Activated CD8-positive, alpha-beta T cell treated with anti-CD3 and anti-CD28 coated beads for 36 hours (primary cell): ENCODE measurements around the gene INTS13. TPM values are rescaled to one million over a fixed set of nuclear protein-coding genes. Genes with fewer than 3 reads are reported as not detected.

ENCODE experiments used
- ATAC-seq: fragments of 200-7000 bp; cut with Tn5 transposase; one replicate; pipeline ENCODE4 v1.10.0; 2021; ENCODE audit warnings: mild to moderate bottlenecking, moderate library complexity
- CTCF ChIA-PET: fragments of 350-600 bp; sonication (Branson Sonifier 250); formaldehyde crosslinking; loops from one replicate; lab custom pipeline; 2021; ENCODE audit warnings: antibody characterized with exemption; lab: Charles Lee
- POLR2A ChIA-PET: fragments of 350-600 bp; sonication (Branson Sonifier 250); formaldehyde crosslinking; loops from one replicate; lab custom pipeline; 2021; ENCODE audit warnings: antibody characterized with exemption; lab: Charles Lee
- DNase-seq: peaks from one replicate; pipeline ENCODE4 v3.0.0-alpha.2; 2020
- H3K27ac Mint-ChIP-seq: one replicate; pipeline ENCODE4 v1.8.0; 2021; ENCODE audit warnings: mild to moderate bottlenecking, mixed read lengths
- H3K27me3 Mint-ChIP-seq: one replicate; pipeline ENCODE4 v1.8.0; 2021; ENCODE audit warnings: mixed read lengths
- H3K36me3 Mint-ChIP-seq: one replicate; pipeline ENCODE4 v1.8.0; 2021; ENCODE audit warnings: low read depth, mixed read lengths
- H3K4me1 Mint-ChIP-seq: one replicate; pipeline ENCODE4 v1.8.0; 2021; ENCODE audit warnings: low read depth, mixed read lengths
- H3K4me3 Mint-ChIP-seq: one replicate; pipeline ENCODE4 v1.8.0; 2021; ENCODE audit warnings: mild to moderate bottlenecking, moderate library complexity, mixed read lengths
- H3K9me3 Mint-ChIP-seq: one replicate; pipeline ENCODE4 v1.8.0; 2021; ENCODE audit warnings: mixed read lengths
- CTCF ChIP-seq: fragments of 200-600 bp; IDR thresholded peaks from one replicate; pipeline ENCODE4 v1.8.0; 2022; ENCODE audit warnings: antibody characterized with exemption, mild to moderate bottlenecking
- intact Hi-C: fragments of 100-400 bp; cut with micrococcal nuclease; formaldehyde crosslinking; loops from one replicate; pipeline ENCODE4 v1.10.0; 2022
- total RNA-seq, 2 experiments: library from RNA; stranded (reverse); gene quantifications; one replicate each; pipeline ENCODE4 v1.2.3, GENCODE V29; 2021

The INTS13 gene
- total RNA-seq, 2 experiments from 2014 or later = 102 to 115 TPM

GRCh38 chr12:26861690-26862089 lies 76.1 kb downstream of the INTS13 start:
- Mint-ChIP-seq H3K9me3 (no peaks in the 10 kb centered on the region), H3K4me3 (no peak overlapping the region), H3K36me3 (no peaks in the 10 kb centered on the region), H3K27ac (no peak overlapping the region), H3K27me3 (no peaks in the 10 kb centered on the region), H3K4me1 (peaks cover 3% of the 10 kb centered on the region)
- TF ChIP-seq CTCF = no peak
- ATAC-seq = no peak
- ChIA-PET CTCF (no interaction called here), POLR2A (no interaction called here)
- intact Hi-C loops = no loop called here
- DNase-seq = no peak

GRCh38 chr12:26857465-26858176 lies 80.2 kb downstream of the INTS13 start:
- TF ChIP-seq CTCF = no peak
- Mint-ChIP-seq H3K36me3 (no peaks in the 10 kb centered on the region), H3K4me3 (no peak overlapping the region), H3K27me3 (no peaks in the 10 kb centered on the region), H3K4me1 (no peaks in the 10 kb centered on the region), H3K27ac (no peak overlapping the region), H3K9me3 (no peaks in the 10 kb centered on the region)
- intact Hi-C loops = no loop called here
- ChIA-PET CTCF (interaction anchor here (1.3 to 14.4 kb wide), 3 partner anchors 13 to 28 kb away, joined by 3 to 105 read pairs (median 4); no protein-coding TSS in a partner anchor), POLR2A (no interaction called here)
- DNase-seq = no peak
- no peak for ATAC-seq

GRCh38 chr12:26855337-26855736 lies 82.4 kb downstream of the INTS13 start:
- Mint-ChIP-seq H3K36me3 (no peaks in the 10 kb centered on the region), H3K4me1 (no peaks in the 10 kb centered on the region), H3K27ac (no peak overlapping the region), H3K9me3 (no peaks in the 10 kb centered on the region), H3K4me3 (no peak overlapping the region), H3K27me3 (no peaks in the 10 kb centered on the region)
- DNase-seq (no peak), ATAC-seq (no peak)
- intact Hi-C loops = no loop called here
- no peak for TF ChIP-seq CTCF
- ChIA-PET POLR2A (no interaction called here), CTCF (interaction anchor here (1.0 to 14.4 kb wide), 8 partner anchors 7 to 159 kb away, joined by 3 to 105 read pairs (median 4); partner anchors contain the start of gene TM7SF3)

Other genes starting within 250 kb of the INTS13 start
- gene ITPR2, start 104.8 kb downstream of the INTS13 start, total RNA-seq = 10 to 100 TPM; 38.9 to 41.2 TPM
- gene FGFR1OP2, start 489 bp upstream of the INTS13 start, total RNA-seq = 10 to 100 TPM; 72.4 to 75.1 TPM
- gene TM7SF3, start 76.4 kb upstream of the INTS13 start, total RNA-seq = 10 to 100 TPM; 36.7 to 37.6 TPM
- gene MED21, start 84.6 kb upstream of the INTS13 start, total RNA-seq = 10 to 100 TPM; 30.4 to 30.6 TPM
- not detected for gene C12orf71, start 144.6 kb upstream of the INTS13 start, total RNA-seq